Smooth muscle cell of the brain vasculature (primary cell): Measurements from ENCODE around the gene CLMN.

ENCODE experiments used
- DNase-seq: peaks from one replicate; pipeline ENCODE4 v3.0.0-alpha.2; 2012; ENCODE audit warnings: low read depth, low spot score

The CLMN gene

DNA sequence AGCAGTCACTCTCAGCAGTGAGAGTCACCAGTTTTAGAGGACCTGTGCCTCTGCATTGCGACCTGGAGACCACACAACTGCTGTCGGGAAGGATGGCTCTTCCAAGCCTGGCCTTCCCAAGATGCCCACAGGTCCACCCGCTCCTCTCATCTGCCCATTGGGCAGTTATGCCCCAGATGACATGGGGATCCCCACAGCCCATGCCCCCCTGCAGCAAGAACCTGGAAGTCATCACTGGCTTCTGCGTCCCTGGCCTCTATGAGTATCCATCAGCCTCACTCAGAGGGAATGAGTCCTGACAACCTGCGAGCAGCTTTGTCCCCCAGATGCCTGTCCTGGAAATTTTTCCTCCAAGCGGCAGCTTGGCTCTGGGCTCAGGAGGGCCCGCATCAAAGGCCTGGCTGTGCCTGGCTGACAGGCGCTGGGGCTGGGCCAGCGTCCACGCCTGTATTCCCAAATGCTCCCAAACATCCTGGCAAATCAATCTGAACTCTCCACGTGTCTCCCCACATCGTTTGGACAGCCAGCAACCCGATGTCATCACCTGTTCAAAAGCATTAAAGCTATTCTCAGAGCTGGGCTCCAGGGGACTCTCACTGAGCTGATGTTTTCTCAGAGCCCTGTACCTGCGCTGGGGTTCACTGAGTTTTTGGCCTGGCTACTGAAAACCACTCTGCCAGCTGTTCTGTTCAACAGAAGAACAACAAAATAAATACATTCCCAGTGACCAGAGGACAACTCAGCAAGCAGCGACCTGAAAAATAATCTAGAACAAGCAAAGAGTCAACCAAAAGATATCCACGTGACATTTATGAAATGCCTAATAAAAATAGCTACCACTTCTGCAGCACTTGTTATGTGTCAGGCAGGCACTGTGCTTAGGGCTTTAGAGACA, 57.8 kb downstream of the CLMN start:
- DNase-seq, result no peak

DNA sequence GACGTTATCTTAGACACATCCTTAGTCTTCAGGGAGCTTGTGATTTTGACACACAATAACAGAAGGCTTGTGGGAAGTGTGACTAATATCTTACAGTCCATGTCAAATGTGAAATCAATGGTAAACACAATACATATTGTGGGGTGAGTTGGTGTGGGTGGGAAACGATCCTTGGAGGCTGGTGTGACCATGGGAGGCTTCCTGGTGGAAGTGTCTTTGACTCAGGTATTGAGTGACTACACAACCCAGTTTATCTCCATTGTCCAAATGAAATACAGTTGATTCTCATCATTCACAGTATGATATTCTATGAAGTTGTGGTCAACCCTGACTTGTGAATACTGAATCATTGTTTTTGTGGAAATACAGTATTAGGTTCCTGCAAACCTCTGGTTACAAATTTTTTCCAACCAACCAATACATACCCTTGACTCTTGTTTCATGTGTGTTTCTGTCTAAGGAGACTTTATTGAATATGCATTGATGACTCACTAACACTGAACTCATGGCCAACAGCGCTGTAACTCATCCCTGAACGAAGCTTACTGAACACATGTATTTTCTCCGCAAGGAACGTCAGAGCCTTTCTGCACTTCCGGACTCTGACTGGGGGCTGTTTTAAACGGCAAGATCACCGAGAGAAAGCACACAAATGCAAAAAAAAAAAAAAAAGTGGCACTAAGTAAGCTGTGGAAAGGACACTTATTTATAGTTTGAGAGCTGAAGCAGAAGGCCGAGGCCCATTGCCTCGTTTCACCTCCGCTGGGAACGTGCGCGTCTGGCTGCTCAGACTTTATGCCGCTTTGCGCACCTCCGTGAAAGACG, 59.0 kb downstream of the CLMN start:
- DNase-seq, result no peak

DNA sequence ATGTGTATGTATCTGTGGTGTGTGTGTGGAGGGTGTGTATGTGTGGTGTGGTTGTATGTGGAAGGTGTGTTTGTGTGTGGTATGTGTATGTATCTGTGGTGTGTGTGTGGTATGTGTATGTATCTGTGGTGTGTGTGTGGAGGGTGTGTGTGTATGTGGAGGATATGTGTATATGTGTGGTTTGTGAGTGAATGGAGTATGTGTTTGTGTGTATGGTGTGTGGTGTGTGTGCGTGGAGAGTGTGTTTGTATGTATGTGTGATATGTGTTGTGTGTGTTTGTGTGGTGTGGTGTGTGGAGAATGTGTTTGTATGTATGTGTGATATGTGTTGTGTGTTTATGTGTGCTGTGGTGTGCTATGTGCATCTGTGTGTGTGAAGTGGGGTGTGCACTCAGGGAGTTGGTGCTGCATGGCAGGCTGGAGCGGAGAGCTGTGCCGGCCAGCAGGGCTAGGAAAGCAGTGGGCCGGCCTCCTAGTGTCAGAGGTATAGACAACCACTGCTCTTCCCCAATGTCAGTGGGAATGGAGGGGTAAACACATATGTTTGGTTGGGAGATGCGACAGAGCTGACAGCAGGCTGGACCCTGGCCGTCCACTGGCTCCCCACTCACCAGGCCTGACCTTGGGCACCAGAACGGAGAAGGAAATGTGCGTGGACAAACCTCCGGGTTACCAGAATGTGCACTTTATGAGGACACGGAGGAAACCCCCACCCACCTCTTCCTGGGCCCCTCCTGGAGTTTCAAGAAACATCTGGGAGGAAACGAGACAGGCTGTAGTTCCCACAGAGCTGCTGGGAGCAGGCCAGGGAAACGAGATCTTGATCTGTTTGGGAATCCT, 60.7 kb downstream of the CLMN start:
- DNase-seq, result no peak

- no peak for DNase-seq
These were observed 61.6 kb downstream of the CLMN start for GRCh38 chr14:95258156-95258555.

- no peak for DNase-seq
These were observed 62.2 kb downstream of the CLMN start for GRCh38 chr14:95257521-95257920.

DNA sequence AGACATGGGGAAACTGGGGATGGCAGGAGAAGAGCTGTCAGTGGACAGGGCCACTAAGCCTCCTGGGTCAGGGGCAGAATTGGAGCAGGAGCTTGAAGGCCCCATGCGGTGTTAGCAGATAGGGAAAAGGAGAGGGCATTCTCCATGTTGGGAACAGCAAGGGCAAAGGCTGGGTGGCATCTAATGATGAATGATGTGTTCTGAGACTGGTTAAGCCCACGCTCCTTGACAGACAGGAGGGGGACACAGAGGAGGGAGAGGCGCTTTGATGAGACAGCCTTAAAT, 63.0 kb downstream of the CLMN start:
- DNase-seq, result no peak

GRCh38 chr14:95256002-95256775, 63.5 kb downstream of the CLMN start:
- DNase-seq, result no peak

GRCh38 chr14:95255487-95255886, 64.2 kb downstream of the CLMN start:
- DNase-seq, result no peak

- DNase-seq, result no peak
These were observed 64.7 kb downstream of the CLMN start for GRCh38 chr14:95255013-95255412.

DNA sequence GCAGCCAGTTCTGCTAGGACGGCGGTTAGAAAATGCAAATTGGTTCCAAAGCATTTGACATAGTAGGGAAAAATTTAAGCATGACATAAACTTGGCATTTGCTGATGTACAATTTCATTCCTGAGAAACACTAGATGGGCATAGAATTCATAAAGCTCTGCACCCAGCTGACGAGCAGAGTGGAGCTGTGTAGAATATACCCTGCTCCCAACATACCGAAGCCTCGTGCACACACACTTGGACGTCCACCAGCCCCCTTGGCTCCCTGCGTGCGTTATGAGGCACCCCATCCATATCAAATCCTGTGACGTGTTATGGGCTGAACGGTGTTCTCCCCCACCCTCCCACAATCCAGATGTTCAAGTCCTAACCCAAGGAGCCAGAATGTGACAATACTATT, 65.4 kb downstream of the CLMN start:
- no peak for DNase-seq

DNA sequence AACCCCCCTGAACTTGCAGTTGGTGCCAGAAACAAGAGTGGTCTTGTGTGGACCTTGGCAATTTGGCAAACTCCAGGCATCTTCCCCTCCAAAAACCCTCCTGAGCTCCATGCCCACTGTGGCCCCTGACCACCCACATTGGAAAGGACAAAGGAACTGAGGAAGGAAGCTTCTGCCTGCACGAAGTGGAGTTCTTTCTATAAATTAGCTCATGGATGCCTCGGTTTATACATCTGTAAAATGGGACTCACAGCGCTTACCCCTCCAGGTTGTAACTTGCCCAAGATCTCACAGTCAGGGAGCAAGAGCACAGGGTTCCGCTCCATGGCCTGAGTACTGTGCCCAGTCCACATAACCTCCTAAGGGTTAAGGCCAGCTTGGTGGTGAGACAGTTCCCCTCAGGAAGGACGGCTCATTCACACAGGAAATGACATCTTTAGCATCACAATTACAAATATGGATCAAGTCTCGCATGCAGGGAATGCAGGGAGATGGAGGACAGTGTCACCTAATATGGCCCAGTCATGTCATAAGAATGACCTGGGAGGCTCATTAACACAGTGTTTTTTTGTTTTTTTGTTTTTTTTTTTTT, 66.6 kb downstream of the CLMN start:
- DNase-seq, result no peak

DNA sequence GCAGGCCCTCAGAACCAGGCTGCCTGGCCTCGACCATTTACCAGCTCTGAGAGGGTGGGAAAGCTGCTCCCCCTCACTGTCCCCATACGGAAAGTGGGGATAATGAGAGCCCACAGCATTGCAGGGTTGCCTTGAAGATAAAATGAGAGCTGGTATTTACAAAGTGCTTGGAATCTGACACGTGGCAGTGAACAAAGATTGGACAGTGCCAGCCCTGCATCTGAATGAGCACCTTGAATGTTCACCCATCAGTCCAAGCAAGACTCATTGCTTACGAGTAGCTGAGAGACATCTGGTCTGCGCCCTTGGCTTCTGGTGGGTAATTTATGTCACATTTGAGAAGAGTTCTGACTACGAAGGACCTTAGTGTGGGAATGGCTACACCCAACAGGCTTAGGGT, 67.5 kb downstream of the CLMN start:
- no peak for DNase-seq

DNA sequence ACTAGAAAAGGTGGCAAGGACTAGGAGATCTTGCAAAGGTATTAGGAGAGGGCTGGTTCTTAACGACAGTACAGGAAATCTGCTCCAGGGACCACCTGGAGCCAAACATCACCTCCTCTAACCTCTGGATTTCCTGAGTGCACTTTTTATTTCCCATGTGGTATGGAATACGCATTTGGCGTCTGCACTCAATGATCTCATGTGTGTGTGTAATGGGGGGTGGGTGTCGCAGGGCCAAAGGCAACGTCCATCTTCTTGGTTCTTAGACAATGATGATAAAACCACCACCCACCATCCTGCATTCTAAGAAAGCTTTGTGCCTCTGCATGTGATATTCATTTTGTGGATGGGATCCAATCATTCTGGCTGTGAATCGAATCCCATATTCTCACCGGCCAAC, 68.8 kb downstream of the CLMN start:
- no peak for DNase-seq

- DNase-seq, result no peak
These were observed 69.5 kb downstream of the CLMN start for GRCh38 chr14:95250140-95250769.

DNA sequence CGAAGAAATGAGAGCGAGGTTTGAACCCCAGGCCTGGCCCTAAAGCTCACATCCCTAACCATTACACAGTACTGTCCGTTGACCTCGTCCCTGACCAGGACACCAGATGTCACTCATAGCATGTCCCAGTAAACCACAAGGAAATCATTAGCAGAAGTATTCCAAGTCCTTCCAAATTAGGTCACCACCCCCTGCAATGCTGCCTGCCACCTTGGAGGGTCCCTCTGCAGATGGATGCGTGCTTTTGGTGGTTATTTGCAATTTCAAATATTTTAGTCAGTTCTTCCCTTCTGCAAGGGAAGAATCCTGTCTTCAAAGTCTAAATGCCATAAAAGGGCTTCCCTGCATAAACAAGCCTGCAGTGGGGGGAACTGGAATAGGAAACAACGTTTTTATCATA, 71.3 kb downstream of the CLMN start:
- DNase-seq, result no peak

- no peak for DNase-seq
These were observed 72.8 kb downstream of the CLMN start for GRCh38 chr14:95246870-95247269.

- DNase-seq, result no peak
These were observed 74.4 kb downstream of the CLMN start for GRCh38 chr14:95245334-95245733.

DNA sequence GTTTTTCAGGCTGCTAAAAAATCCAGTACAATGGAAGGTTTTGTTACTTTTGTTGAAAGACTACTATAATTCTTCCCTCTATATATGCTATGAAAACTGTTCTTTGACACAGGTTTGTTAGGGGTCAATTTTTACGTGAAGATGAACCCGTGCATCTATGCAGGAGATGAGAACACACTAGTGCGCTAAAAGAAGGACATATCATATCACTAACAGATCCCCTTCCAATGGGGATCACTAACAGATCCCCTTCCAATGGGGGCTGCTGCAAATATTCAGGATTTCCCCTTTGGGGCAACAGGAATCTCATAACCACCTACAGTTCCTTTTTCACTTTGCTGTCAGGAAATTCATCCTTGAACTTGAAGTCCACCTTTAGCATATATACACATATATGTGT, 75.1 kb downstream of the CLMN start:
- DNase-seq, result no peak

- DNase-seq, result no peak
These were observed 76.8 kb downstream of the CLMN start for GRCh38 chr14:95242870-95243269.
